Measurements from ENCODE around the gene DEFB118. TPM values are rescaled to one million over a fixed set of nuclear protein-coding genes. Genes with fewer than 3 reads are reported as not detected.

DEFB118 gene
- total and polyA plus RNA-seq, 9 of the 15 experiments (the other 6 are each of a cell fraction or from before 2014, with no cell fraction given) = not detected

GRCh38 chr20:31406115-31406514 is 37.7 kb downstream of the DEFB118 start, which contains the start of gene DEFB121:
Gene DEFB121, minus strand, starts transcription at chr20:31406215. Its CDS starts 63 bp downstream, at chr20:31406152.
- Histone ChIP-seq H3K9ac (ENCODE audit: insufficient read depth in 1 of 2, low read depth in 2 of 2, low read length in 2 of 2) (no peak within 1 kb of the TSS), H3K27me3 (ENCODE audit: control insufficient read depth in 2 of 2, insufficient read depth in 2 of 2, low read length in 2 of 2) (no peaks in the 10 kb centered on the region), H3K27ac (ENCODE audit: extremely low read depth, low read depth, low read length) (no peak within 1 kb of the TSS), H3K79me2 (ENCODE audit: control insufficient read depth, insufficient read depth, low read length) (no peaks in the 10 kb centered on the region), H3K4me1 (replicated peaks in 1 of 2; ENCODE audit: control insufficient read depth in 2 of 2, insufficient read depth in 2 of 2, low read length in 2 of 2) (no peaks in the 10 kb centered on the region), H2AFZ (ENCODE audit: low read depth, low read length) (no peak within 1 kb of the TSS), H3K4me2 (ENCODE audit: insufficient read depth, low read length) (no peak within 1 kb of the TSS), H3K4me3 (no peak within 1 kb of the TSS), H4K20me1 (replicated peaks; ENCODE audit: control insufficient read depth, insufficient read depth, low read length) (no peaks in the 10 kb centered on the region), H3K9me1 (ENCODE audit: control insufficient read depth, insufficient read depth, low read length) (no peaks in the 10 kb centered on the region), H3K9me3 (replicated peaks; ENCODE audit: control insufficient read depth, insufficient read depth, low read depth, low read length) (no peaks in the 10 kb centered on the region), H3K36me3 (ENCODE audit: control insufficient read depth, insufficient read depth, low read length) (no peaks in the 10 kb centered on the region)
- DNase-seq (ENCODE audit: extremely low read depth in 1 of 4, low spot score in 3 of 4) = no peak
- BruUV-seq (replicated peaks) = no TSS peak
- no peak for ATAC-seq
- FAIRE-seq = no peak
- ChIA-PET POLR2A (interaction anchor here (0.5 to 0.8 kb wide), 3 partner anchors 77 to 1246 kb away, joined by 3 to 4 read pairs (median 3); no protein-coding TSS in a partner anchor), CTCF (ENCODE audit: low intra/inter-chr PET ratio) (no interaction called here)
- in situ Hi-C loops (cut with MboI) (no loop called here), intact Hi-C loops (cut with micrococcal nuclease) (no loop called here)
- TF ChIP-seq DMBX1 (CRISPR knock-in tag; IDR thresholded peaks at IDR 0.05; ENCODE audit: borderline replicate concordance) (no peak), REST (IDR thresholded peaks at IDR 0.05; ENCODE audit: borderline replicate concordance) (no peak), REST (CRISPR knock-in tag; IDR thresholded peaks at IDR 0.05; ENCODE audit: low read depth) (no peak), NR3C1 (CRISPR knock-in tag; IDR thresholded peaks at IDR 0.05) (no peak), FOXM1 (IDR thresholded peaks at IDR 0.05; ENCODE audit: low read depth) (no peak), FOXM1 (CRISPR knock-in tag; IDR thresholded peaks at IDR 0.05; ENCODE audit: low read depth) (no peak), NUFIP1 (IDR thresholded peaks at IDR 0.05; ENCODE audit: partially characterized antibody) (no peak), SUPT5H (IDR thresholded peaks at IDR 0.05) (no peak)
- 4% methylated on average over 3 of the region's 3 CpGs for WGBS (ENCODE audit: insufficient coverage, low coverage, missing lambda C conversion rate)

Measured in K562 (cell line).